GM18498 (cell line): ENCODE data around the gene KCTD21.

ENCODE experiments used
- ATAC-seq: cut with Tn5 transposase; IDR thresholded peaks from one replicate; pipeline ENCODE4 v1.9.1; 2021; ENCODE audit warnings: mild to moderate bottlenecking, moderate library complexity; ENCODE audit not compliant: unreplicated experiment

KCTD21 gene

GRCh38 chr11:78219493-78220217 lies 31.2 kb upstream of the KCTD21 start:
- ATAC-seq = no peak

GRCh38 chr11:78218707-78219492 lies 30.5 kb upstream of the KCTD21 start:
- ATAC-seq = no peak

GRCh38 chr11:78217650-78218541 lies 29.5 kb upstream of the KCTD21 start:
- ATAC-seq = no peak

- no peak for ATAC-seq
These were observed 28.3 kb upstream of the KCTD21 start for GRCh38 chr11:78216571-78217287.

GRCh38 chr11:78216021-78216420 lies 27.6 kb upstream of the KCTD21 start:
- ATAC-seq = no peak

GRCh38 chr11:78214331-78215194 lies 26.1 kb upstream of the KCTD21 start:
- no peak for ATAC-seq

GRCh38 chr11:78213526-78214330 lies 25.3 kb upstream of the KCTD21 start:
- ATAC-seq = no peak

GRCh38 chr11:78212586-78213371 lies 24.4 kb upstream of the KCTD21 start:
- ATAC-seq = no peak

- no peak for ATAC-seq
These were observed 23.1 kb upstream of the KCTD21 start for GRCh38 chr11:78211565-78211964.

GRCh38 chr11:78210000-78210608 lies 21.7 kb upstream of the KCTD21 start:
- no peak for ATAC-seq

GRCh38 chr11:78209478-78209877 lies 21.1 kb upstream of the KCTD21 start:
- ATAC-seq = no peak

- no peak for ATAC-seq
These were observed 20.1 kb upstream of the KCTD21 start for GRCh38 chr11:78208257-78209165.

- no peak for ATAC-seq
These were observed 19.3 kb upstream of the KCTD21 start for GRCh38 chr11:78207532-78208256.

- ATAC-seq = no peak
These were observed 17.3 kb upstream of the KCTD21 start for GRCh38 chr11:78205691-78206090.

- ATAC-seq = no peak
These were observed 16.8 kb upstream of the KCTD21 start for GRCh38 chr11:78205256-78205655.

GRCh38 chr11:78203184-78203583 lies 14.8 kb upstream of the KCTD21 start:
- ATAC-seq = no peak
